HFFc6 (cell line): ENCODE results near the gene PROS1. TPM values are rescaled to one million over a fixed set of nuclear protein-coding genes. Genes with fewer than 3 reads are reported as not detected.
"Not testable (repeated sequence)": the region's sequence is repeated elsewhere in the genome, so short reads cannot be mapped to it uniquely, and the experiment has no call there.

Experiments used
- DNase-seq: peaks from one replicate; pipeline ENCODE4 v3.0.0-alpha.2; 2018
- H3K27ac Mint-ChIP-seq: 2 replicates; pipeline ENCODE4 v1.8.0; 2020; ENCODE audit warnings: mild to moderate bottlenecking, mixed read lengths
- H3K27me3 Mint-ChIP-seq: 2 replicates; pipeline ENCODE4 v1.8.0; 2021; ENCODE audit warnings: mild to moderate bottlenecking, moderate library complexity, mixed read lengths; ENCODE audit not compliant: insufficient read depth
- H3K36me3 Mint-ChIP-seq: 2 replicates; pipeline ENCODE4 v1.8.0; 2021; ENCODE audit warnings: low read depth, mixed read lengths
- H3K4me1 Mint-ChIP-seq: 2 replicates; pipeline ENCODE4 v1.8.0; 2020; ENCODE audit warnings: low read depth, mixed read lengths
- H3K4me3 Mint-ChIP-seq: 2 replicates; pipeline ENCODE4 v1.8.0; 2020; ENCODE audit warnings: mild to moderate bottlenecking, moderate library complexity, mixed read lengths
- H3K9me3 Mint-ChIP-seq: 2 replicates; pipeline ENCODE4 v1.8.0; 2020; ENCODE audit warnings: mild to moderate bottlenecking, mixed read lengths
- total RNA-seq, 6 experiments: library from RNA; stranded (reverse); fragmentation: NEBNext Ultra II Directional; extraction: Animal tissue kit (Norgen Biotek cat#: 25700); gene quantifications; 2 replicates in 1 of 6; 3 replicates in 5 of 6; pipeline ENCODE4 v1.2.3, GENCODE V29; 2021
- TF ChIP-seq, protein P1 (sequence below): fragments of 200-600 bp; sonication (generic); IDR thresholded peaks from 2 replicates; pipeline ENCODE4 v1.5.0; 2021; ENCODE audit warnings: antibody characterized with exemption, mild to moderate bottlenecking

Gene PROS1
- total RNA-seq, 6 experiments from 2014 or later, result 1.1 to 2.0 (median 1.7) TPM

DNA sequence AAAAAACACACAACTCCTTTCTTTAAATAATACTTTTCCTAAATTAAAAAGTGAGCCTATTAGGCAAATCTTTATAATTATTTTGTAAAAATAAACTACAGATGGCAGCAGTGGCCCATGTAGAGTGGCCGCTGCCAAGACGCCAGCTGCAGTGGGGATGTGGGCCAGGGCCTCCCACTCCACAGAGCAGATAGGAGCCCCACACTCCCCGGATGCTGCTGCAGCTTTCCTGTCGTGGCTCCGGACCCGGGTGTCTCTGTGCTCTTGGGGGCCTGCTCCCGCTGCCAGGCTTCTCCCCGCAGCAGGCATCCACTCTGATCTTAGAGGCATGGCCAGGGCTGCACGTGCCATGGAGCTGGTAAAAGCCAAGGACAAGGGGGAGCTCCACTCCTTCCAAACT is 67.5 kb downstream of the PROS1 start:
- DNase-seq, result no peak
- no peak overlapping the region for H3K27ac Mint-ChIP-seq
- H3K27me3 Mint-ChIP-seq, result no peaks in the 10 kb centered on the region
- H3K4me1 Mint-ChIP-seq, result no peaks in the 10 kb centered on the region
- H3K4me3 Mint-ChIP-seq, result no peak overlapping the region
- no peaks in the 10 kb centered on the region for H3K9me3 Mint-ChIP-seq
- H3K36me3 Mint-ChIP-seq, result no peaks in the 10 kb centered on the region
- TF ChIP-seq, protein P1, sequence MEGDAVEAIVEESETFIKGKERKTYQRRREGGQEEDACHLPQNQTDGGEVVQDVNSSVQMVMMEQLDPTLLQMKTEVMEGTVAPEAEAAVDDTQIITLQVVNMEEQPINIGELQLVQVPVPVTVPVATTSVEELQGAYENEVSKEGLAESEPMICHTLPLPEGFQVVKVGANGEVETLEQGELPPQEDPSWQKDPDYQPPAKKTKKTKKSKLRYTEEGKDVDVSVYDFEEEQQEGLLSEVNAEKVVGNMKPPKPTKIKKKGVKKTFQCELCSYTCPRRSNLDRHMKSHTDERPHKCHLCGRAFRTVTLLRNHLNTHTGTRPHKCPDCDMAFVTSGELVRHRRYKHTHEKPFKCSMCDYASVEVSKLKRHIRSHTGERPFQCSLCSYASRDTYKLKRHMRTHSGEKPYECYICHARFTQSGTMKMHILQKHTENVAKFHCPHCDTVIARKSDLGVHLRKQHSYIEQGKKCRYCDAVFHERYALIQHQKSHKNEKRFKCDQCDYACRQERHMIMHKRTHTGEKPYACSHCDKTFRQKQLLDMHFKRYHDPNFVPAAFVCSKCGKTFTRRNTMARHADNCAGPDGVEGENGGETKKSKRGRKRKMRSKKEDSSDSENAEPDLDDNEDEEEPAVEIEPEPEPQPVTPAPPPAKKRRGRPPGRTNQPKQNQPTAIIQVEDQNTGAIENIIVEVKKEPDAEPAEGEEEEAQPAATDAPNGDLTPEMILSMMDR, result no peak

DNA sequence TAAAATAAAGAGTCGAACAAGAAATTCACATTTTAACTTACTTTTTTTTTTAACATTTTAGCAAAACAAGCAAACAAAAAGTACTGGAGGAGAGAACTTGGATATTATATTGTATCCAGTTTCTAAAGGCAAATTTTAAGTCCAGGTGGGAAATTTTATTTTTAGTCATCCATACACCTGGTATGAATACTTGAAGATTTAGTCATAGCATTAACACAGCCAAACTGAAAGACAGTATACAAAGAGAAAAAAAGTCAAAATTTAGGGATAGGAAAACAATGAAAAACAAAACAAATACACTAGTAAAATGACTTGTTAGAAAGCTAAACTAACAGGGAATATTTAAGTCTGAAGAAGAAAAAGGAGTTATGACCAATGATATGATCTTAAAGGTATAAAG is 69.1 kb downstream of the PROS1 start:
- no peak overlapping the region; the same call in 1 of the 2 replicates for H3K4me3 Mint-ChIP-seq

GRCh38 chr3:93878250-93879017 is 95.3 kb downstream of the PROS1 start:
- not testable (repeated sequence) for H3K9me3 Mint-ChIP-seq, H3K27me3 Mint-ChIP-seq, H3K27ac Mint-ChIP-seq, H3K4me3 Mint-ChIP-seq, H3K4me1 Mint-ChIP-seq, H3K36me3 Mint-ChIP-seq
- peak; percentile 17 for DNase-seq

More for the DNA sequence above, 69.1 kb downstream of the PROS1 start:
- H3K27ac Mint-ChIP-seq, result no peak overlapping the region
- no peaks in the 10 kb centered on the region for H3K27me3 Mint-ChIP-seq
- H3K9me3 Mint-ChIP-seq, result no peaks in the 10 kb centered on the region
- no peaks in the 10 kb centered on the region for H3K36me3 Mint-ChIP-seq
- no peaks in the 10 kb centered on the region for H3K4me1 Mint-ChIP-seq
- no peak for DNase-seq
- TF ChIP-seq, protein P1, result no peak

DNA sequence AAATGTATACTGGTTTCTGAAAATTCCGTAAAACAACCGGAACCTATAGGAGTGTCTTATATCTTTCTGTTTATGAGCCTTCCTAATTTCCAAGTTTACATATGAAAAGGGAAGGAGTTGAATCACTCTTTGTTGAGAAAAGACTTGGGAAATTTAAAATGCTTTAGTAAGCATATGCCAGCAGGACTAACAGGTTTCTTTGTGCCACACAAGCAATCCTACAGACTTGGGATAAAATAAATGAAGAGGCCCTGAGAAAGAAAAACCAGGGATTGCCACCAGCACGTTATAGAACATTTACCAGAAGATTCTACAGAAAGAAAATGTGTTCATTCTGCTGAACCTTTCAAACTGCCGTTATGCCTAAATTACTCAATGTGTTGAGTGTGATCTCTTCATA is 96.3 kb downstream of the PROS1 start:
- not testable (repeated sequence) for H3K27ac Mint-ChIP-seq, H3K27me3 Mint-ChIP-seq, H3K36me3 Mint-ChIP-seq, DNase-seq, H3K9me3 Mint-ChIP-seq, H3K4me1 Mint-ChIP-seq, H3K4me3 Mint-ChIP-seq

GRCh38 chr3:93873412-93873811 is 100.3 kb downstream of the PROS1 start:
- not testable (repeated sequence) for H3K4me3 Mint-ChIP-seq, H3K9me3 Mint-ChIP-seq

DNA sequence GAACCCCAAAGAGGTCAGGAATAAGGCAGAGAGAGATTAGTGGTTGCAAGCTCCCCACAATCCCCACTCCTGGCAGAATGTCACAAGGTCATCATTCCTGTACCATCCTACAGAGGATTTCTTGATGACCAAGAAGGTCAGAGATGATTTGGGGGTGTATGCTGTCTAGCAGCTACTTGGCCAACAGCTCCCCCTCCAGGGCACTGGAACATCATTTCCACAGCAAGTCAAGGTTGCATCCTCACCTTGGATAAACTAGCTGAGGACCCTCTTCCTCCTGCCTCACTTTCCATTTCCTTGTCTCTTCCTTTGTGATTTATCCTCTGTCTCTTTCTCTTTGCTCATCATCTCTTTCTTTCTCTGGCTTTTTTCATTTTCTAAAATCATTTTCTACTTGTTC is 106.3 kb downstream of the PROS1 start:
- no peaks in the 10 kb centered on the region for H3K36me3 Mint-ChIP-seq
- no peak overlapping the region for H3K27ac Mint-ChIP-seq
- no peak overlapping the region for H3K4me3 Mint-ChIP-seq
- no peak for DNase-seq
- no peaks in the 10 kb centered on the region for H3K9me3 Mint-ChIP-seq
- no peaks in the 10 kb centered on the region for H3K4me1 Mint-ChIP-seq
- TF ChIP-seq, protein P1, result 0 out of 2 replicates have a peak, but pooled peaks have one; percentile 15
- H3K27me3 Mint-ChIP-seq, result peaks cover 2% of the 10 kb centered on the region

More at GRCh38 chr3:93873412-93873811, 100.3 kb downstream of the PROS1 start:
- not testable (repeated sequence) for H3K27me3 Mint-ChIP-seq, H3K36me3 Mint-ChIP-seq, H3K4me1 Mint-ChIP-seq, DNase-seq, H3K27ac Mint-ChIP-seq

GRCh38 chr3:93861017-93861416 is 112.7 kb downstream of the PROS1 start:
- DNase-seq, result no peak
- no peaks in the 10 kb centered on the region for H3K4me1 Mint-ChIP-seq
- H3K9me3 Mint-ChIP-seq, result no peaks in the 10 kb centered on the region
- no peaks in the 10 kb centered on the region; the same call in 1 of the 2 replicates for H3K27me3 Mint-ChIP-seq
- H3K27ac Mint-ChIP-seq, result no peak overlapping the region
- H3K36me3 Mint-ChIP-seq, result no peaks in the 10 kb centered on the region
- no peak overlapping the region for H3K4me3 Mint-ChIP-seq
- TF ChIP-seq, protein P1, result no peak
